Osteoblast (primary cell): Measurements from ENCODE around the gene SAA1. TPM values are rescaled to one million over a fixed set of nuclear protein-coding genes. Genes with fewer than 3 reads are reported as not detected.
"Not testable (repeated sequence)": the region's sequence is repeated elsewhere in the genome, so short reads cannot be mapped to it uniquely, and the experiment has no call there.

Source experiments
- DNase-seq: peaks from one replicate; pipeline ENCODE4 v3.0.0; 2011; ENCODE audit warnings: low spot score, mixed read lengths; ENCODE audit not compliant: insufficient read length; ENCODE audit errors: missing footprints
- H2AFZ ChIP-seq: 2 replicates; pipeline ENCODE4 v1.6.0; 2011; ENCODE audit warnings: mild to moderate bottlenecking, low read length
- H3K27ac ChIP-seq: 2 replicates; pipeline ENCODE4 v1.5.1; 2011; ENCODE audit warnings: mild to moderate bottlenecking, low read depth, low read length, moderate library complexity
- H3K27me3 ChIP-seq: 2 replicates; pipeline ENCODE4 v1.6.0; 2012; ENCODE audit warnings: mild to moderate bottlenecking, control low read depth, inconsistent platforms, low read length, moderate library complexity; ENCODE audit not compliant: insufficient read depth
- H3K36me3 ChIP-seq: 2 replicates; pipeline ENCODE4 v1.5.1; 2011; ENCODE audit warnings: mild to moderate bottlenecking, low read length, control low read depth, moderate library complexity; ENCODE audit not compliant: insufficient read depth
- H3K4me1 ChIP-seq: 2 replicates; pipeline ENCODE4 v1.5.1; 2011; ENCODE audit warnings: mild to moderate bottlenecking, low read length, control low read depth, moderate library complexity; ENCODE audit not compliant: insufficient read depth
- H3K4me2 ChIP-seq: 2 replicates; pipeline ENCODE4 v1.6.0; 2011; ENCODE audit warnings: mild to moderate bottlenecking, low read length; ENCODE audit not compliant: insufficient read depth
- H3K4me3 ChIP-seq: fragments of 200-600 bp; sonication (generic); 3 replicates; pipeline ENCODE4 v1.5.1; 2012; ENCODE audit warnings: mild to moderate bottlenecking, low read length, inconsistent platforms; ENCODE audit not compliant: insufficient read depth
- H3K79me2 ChIP-seq: 2 replicates; pipeline ENCODE4 v1.6.0; 2012; ENCODE audit warnings: mild to moderate bottlenecking, low read length, control low read depth, inconsistent platforms; ENCODE audit not compliant: insufficient read depth
- H3K9me3 ChIP-seq: 2 replicates; pipeline ENCODE4 v1.5.1; 2011; ENCODE audit warnings: low read depth, low read length, control low read depth
- H4K20me1 ChIP-seq: 2 replicates; pipeline ENCODE4 v1.6.0; 2012; ENCODE audit warnings: mild to moderate bottlenecking, low read length, control low read depth; ENCODE audit not compliant: insufficient read depth
- total RNA-seq: library from RNA; depleted of rRNA; stranded (reverse); fragments of >200 nt; gene quantifications from 2 replicates; pipeline ENCODE4 v1.2.3, GENCODE V29; 2012
- TF ChIP-seq, protein P1 (sequence below): IDR thresholded peaks from 2 replicates; pipeline ENCODE4 v1.5.1; 2011; ENCODE audit warnings: mild to moderate bottlenecking, low read depth, low read length, moderate library complexity; ENCODE audit errors: extremely low read depth

Gene SAA1
- total RNA-seq, 1 donor = not detected

DNA sequence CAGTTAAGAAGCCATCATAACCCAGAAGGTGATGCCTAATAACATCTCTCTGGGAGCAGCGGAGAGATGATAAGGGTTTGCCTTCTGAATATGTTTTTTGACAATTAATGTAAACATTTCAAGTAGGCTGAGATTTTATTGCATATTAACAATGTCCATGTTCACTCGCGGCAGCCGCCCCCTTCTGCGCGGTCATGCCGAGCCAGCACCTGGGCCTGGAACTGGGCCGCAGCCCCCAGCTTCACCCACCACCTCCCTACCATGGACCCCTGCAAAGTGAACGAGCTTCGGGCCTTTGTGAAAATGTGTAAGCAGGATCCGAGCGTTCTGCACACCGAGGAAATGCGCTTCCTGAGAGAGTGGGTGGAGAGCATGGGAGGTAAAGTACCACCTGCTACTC lies 4.3 kb upstream of the SAA1 start:
- no peaks in the 10 kb centered on the region for H3K36me3 ChIP-seq
- no peaks in the 10 kb centered on the region for H4K20me1 ChIP-seq
- TF ChIP-seq, protein P1, sequence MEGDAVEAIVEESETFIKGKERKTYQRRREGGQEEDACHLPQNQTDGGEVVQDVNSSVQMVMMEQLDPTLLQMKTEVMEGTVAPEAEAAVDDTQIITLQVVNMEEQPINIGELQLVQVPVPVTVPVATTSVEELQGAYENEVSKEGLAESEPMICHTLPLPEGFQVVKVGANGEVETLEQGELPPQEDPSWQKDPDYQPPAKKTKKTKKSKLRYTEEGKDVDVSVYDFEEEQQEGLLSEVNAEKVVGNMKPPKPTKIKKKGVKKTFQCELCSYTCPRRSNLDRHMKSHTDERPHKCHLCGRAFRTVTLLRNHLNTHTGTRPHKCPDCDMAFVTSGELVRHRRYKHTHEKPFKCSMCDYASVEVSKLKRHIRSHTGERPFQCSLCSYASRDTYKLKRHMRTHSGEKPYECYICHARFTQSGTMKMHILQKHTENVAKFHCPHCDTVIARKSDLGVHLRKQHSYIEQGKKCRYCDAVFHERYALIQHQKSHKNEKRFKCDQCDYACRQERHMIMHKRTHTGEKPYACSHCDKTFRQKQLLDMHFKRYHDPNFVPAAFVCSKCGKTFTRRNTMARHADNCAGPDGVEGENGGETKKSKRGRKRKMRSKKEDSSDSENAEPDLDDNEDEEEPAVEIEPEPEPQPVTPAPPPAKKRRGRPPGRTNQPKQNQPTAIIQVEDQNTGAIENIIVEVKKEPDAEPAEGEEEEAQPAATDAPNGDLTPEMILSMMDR = no peak
- no peaks in the 10 kb centered on the region for H3K9me3 ChIP-seq
- H3K4me3 ChIP-seq = no peak overlapping the region
- H3K4me2 ChIP-seq = no peak overlapping the region
- DNase-seq = no peak
- H3K27ac ChIP-seq = no peak overlapping the region
- no peaks in the 10 kb centered on the region for H3K79me2 ChIP-seq
- peaks cover 7% of the 10 kb centered on the region for H3K27me3 ChIP-seq
- no peak overlapping the region for H2AFZ ChIP-seq
- no peaks in the 10 kb centered on the region for H3K4me1 ChIP-seq

DNA sequence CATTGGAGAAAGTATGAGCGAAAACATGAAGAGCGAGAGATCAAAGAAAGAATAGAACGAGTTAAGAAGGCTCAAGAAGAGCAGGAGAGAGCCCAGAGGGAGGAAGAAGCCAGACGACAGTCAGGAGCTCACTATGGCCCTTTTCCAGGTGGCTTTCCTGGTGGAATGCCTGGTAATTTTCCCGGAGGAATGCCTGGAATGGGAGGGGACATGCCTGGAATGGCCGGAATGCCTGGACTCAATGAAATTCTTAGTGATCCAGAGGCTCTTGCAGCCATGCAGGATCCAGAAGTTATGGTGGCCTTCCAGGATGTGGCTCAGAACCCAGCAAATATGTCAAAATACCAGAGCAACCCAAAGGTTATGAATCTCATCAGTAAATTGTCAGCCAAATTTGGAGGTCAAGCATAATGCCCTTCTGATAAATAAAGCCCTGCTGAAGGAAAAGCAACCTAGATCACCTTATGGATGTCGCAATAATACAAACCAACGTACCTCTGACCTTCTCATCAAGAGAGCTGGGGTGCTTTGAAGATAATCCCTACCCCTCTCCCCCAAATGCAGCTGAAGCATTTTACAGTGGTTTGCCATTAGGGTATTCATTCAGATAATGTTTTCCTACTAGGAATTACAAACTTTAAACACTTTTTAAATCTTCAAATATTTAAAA lies 3.2 kb upstream of the SAA1 start:
- not testable (repeated sequence) for H3K9me3 ChIP-seq, H3K27me3 ChIP-seq, H3K36me3 ChIP-seq, H3K4me1 ChIP-seq, H4K20me1 ChIP-seq, H3K27ac ChIP-seq, H3K4me2 ChIP-seq, H2AFZ ChIP-seq, H3K4me3 ChIP-seq, DNase-seq, H3K79me2 ChIP-seq

DNA sequence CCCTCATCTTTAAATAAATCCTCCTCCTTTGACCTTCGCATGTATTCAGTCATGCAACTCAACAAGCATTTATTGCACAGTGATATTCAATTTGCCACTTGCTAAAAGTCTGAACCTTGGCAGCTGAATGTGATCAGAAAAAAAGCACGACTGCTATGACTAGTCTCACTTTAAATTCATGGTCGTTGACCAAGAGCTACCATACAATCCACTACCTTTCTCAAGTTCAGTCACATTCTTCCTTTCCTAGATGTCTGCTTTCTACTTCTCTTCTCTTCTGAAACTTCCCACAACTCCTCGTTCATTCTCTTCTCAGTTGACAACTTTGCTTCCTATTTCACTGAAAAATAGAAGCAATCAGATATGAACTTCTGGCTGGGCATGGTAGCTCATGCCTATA lies 2.0 kb upstream of the SAA1 start:
- Histone ChIP-seq H3K4me2 (no peak overlapping the region), H4K20me1 (no peaks in the 10 kb centered on the region), H3K4me3 (no peak overlapping the region), H3K9me3 (no peaks in the 10 kb centered on the region), H3K27me3 (peaks cover 6% of the 10 kb centered on the region), H2AFZ (no peak overlapping the region), H3K4me1 (no peaks in the 10 kb centered on the region), H3K36me3 (no peaks in the 10 kb centered on the region), H3K79me2 (no peaks in the 10 kb centered on the region), H3K27ac (no peak overlapping the region)
- DNase-seq = no peak
- TF ChIP-seq, protein P1 = no peak

DNA sequence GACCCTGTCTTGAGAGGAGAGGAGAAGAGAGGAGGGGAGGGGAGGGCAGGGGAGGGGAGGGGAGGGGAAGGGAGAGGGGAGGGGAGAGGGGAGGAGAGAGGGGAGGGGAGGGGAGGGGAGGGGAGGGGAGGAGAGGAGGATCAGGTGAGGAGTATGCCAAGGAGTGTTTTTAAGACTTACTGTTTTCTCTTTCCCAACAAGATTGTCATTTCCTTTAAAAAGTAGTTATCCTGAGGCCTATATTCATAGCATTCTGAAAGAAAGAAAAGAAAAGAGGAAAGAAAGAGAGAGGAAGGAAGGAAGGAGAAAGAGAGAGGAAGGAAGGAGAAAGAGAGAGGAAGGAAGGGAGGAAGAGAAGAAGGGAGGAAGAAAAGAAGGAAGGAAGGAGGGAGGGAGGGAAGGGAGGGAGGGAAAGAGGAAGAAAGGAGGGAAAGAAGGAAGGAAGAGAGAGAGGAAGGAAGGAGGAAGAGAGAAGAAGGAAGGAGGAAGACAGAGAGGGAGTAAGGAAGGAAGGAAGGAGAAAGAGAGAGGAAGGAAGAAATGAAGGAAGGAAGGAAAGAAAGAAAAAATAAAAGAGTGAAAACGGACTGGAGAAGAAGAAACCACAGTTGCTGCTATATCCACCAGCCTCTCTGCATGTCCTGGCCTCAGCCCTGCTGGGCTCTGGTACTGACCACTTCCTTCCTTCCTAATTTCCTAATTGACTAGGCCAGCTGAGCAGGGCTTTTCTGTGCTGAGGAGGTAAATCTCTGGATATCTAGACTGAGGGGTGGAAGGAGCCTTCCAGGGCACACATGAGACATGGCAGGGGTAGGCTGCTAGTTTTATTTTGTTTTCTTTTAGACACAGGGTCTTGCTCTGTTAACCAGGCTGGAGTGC lies 1.1 kb upstream of the SAA1 start:
- H3K4me2 ChIP-seq = no peak overlapping the region
- H3K36me3 ChIP-seq = no peaks in the 10 kb centered on the region
- H3K27ac ChIP-seq = no peak overlapping the region
- TF ChIP-seq, protein P1 = no peak
- no peak for DNase-seq
- H4K20me1 ChIP-seq = no peaks in the 10 kb centered on the region
- H3K27me3 ChIP-seq = peaks cover 6% of the 10 kb centered on the region
- no peaks in the 10 kb centered on the region for H3K9me3 ChIP-seq
- H3K4me1 ChIP-seq = no peaks in the 10 kb centered on the region
- H3K4me3 ChIP-seq = no peak overlapping the region
- no peaks in the 10 kb centered on the region for H3K79me2 ChIP-seq
- H2AFZ ChIP-seq = no peak overlapping the region

DNA sequence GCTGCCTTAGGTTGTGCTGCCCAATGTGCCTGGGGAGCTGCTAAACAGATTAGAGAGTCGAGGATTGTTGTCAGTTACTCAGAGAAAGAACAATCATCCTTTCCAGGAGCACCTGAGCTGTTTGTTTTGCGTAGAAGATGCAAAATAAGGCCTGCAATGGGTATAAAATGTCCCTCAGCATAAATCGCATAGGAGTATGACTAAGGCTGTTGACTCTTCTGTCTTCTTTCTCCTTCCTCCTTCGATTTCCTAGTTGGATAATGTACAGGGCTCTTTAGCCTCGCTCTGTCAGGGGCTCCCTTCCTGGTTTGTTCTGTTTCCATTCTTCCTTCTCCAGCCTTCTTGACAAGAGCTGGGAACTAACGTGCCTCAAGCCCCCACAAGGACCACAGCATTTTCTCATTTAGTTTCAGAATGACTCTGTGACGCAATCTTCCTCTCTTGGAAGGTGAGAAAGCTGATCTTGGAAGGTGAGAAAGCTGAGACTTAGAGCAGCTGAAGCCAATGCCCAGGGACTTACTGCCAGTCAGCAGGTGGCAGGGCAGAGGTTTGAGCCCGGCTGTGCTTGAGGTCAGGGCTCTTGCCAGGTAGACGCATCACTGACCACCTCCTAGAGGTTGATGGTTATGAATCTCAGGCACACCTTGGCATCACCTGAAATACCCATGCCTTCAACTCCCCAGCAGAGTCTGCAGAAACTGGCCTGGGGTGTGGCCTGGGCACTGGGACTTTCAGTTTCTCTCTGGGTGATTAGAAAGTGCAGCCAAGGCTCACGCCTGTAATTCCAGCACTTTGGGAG lies 1.5 kb downstream of the SAA1 start:
- H3K79me2 ChIP-seq = not testable (repeated sequence)

DNA sequence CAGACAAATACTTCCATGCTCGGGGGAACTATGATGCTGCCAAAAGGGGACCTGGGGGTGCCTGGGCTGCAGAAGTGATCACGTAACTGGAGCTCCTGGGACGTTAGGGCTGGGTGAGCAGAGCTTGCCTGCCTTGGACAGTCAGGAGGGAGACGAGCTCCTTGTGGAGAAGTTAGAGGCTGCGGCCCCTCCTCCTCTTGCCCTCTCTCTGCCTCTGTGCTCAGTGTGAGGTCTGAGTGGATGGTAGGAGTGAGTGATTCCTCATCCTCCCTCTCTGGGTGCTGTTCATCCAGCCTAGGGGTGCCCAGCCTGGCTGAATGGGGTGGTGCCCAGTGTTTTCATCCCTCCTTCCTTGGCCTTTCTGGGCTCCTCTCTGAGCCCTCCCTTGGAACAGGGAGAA lies 3.2 kb downstream of the SAA1 start:
- not testable (repeated sequence) for H3K4me2 ChIP-seq, H4K20me1 ChIP-seq, DNase-seq, H3K9me3 ChIP-seq, H3K27me3 ChIP-seq, H2AFZ ChIP-seq, H3K36me3 ChIP-seq, H3K4me1 ChIP-seq, H3K4me3 ChIP-seq, H3K27ac ChIP-seq, H3K79me2 ChIP-seq

More for the DNA sequence above, 1.5 kb downstream of the SAA1 start:
- not testable (repeated sequence) for H3K4me3 ChIP-seq, H3K36me3 ChIP-seq, H3K27ac ChIP-seq, H4K20me1 ChIP-seq, H3K4me2 ChIP-seq, H3K27me3 ChIP-seq, H3K4me1 ChIP-seq, DNase-seq, H2AFZ ChIP-seq, H3K9me3 ChIP-seq
